GM15510 (cell line): ENCODE measurements around the gene IL17RA.

Experiments
- POLR2A ChIP-seq: IDR thresholded peaks from 3 replicates; pipeline ENCODE4 v1.6.1; 2011; ENCODE audit warnings: borderline replicate concordance; ENCODE audit not compliant: insufficient read length; ENCODE audit errors: extremely low read depth

Gene IL17RA

DNA sequence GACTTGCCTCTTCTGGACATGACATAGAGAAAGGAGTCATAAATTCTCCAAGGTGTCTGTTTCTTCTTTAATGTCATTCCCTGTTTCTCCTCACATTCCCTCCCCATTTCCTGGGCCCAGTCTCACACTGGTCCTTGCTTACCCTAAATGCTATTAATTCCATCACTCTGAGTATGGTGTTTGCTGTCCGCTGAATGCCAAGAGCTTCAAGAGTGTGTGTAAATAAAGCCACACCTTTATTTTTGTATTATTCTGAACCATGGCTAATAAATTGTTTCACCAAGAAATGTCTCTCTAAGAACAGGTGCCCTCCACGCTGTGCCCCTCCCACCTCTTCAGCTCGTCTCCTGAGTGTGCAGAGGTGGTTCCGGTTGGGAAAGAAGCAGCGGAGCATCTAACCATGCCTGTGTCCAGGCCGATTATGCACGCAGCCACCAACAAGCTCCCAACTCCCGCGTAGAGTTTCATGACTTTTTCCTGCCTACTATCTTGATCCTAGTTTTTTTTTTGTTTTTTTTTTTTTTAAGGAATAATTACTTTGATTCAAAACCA lies 27.8 kb downstream of the IL17RA start:
- TF ChIP-seq POLR2A, result no peak

DNA sequence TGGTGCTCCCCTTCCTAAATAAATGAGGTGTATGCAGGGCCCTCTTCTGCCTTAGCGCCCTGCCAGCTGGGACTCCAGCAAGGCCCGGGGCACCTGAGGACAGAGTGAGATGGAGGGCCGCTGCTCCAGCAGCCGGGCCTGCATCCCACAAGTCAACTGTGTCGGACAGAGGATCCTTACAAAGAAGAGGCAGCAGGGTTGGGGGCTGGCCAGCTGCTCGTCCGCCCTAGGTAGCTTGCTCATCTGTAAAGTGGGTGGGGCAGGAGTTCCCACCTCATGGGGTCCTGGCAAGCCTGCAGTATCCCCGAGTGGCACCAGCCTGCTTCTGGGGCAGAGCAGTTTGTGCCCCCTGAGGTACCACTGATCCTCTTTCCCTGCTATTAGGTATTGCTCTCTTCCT lies 28.8 kb downstream of the IL17RA start:
- TF ChIP-seq POLR2A, result no peak

DNA sequence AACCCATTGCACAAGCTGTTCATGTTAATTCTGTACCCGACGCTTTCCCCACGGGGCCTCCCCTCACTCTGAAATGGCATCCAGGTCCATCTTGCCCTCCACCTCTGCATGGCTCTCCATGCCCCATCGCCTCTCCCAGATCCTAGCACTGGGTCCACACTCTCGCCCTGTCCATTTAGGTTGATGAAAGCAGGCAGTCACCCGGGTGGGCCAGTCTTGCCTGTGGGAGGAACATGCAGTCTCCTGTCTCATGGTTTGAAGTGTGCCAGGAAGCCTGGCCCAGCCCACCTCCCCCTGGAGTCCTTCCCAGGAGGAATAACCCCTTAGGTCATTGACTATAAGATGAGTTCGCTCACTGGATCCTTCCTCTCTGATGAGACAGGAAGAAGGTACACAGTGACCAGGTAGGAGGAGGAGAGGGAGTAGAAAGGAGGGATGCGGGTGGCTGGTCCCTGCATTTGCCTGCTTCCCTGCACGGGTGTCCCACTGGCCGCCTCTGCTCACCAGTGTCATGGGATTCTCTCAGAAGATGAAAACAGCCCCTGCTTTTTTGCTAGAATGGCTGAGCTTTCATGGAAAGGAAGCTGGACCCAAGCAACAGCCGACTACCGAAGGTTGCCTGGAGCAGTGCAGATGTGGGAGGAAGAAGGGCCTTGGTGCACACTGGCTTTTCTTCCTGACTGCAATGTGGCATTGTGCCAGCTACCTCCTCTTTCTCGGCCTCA lies 29.5 kb downstream of the IL17RA start:
- TF ChIP-seq POLR2A, result no peak

DNA sequence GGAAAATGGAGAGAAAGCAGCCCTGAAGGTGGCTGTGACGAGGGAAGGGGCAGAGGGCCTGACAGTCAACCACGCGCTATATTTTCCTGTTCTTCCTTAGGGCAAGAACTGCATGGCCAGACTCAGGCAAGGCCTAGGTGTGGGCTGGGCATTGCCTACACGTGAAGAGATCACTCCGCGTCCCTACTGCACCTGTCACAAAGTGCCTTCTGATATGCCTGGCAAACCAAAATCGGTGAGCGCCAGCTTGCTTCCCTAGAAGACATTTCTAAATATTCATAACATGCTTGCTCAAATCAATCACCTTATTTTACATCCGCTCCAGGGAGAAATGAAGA lies 30.1 kb downstream of the IL17RA start:
- TF ChIP-seq POLR2A, result no peak

DNA sequence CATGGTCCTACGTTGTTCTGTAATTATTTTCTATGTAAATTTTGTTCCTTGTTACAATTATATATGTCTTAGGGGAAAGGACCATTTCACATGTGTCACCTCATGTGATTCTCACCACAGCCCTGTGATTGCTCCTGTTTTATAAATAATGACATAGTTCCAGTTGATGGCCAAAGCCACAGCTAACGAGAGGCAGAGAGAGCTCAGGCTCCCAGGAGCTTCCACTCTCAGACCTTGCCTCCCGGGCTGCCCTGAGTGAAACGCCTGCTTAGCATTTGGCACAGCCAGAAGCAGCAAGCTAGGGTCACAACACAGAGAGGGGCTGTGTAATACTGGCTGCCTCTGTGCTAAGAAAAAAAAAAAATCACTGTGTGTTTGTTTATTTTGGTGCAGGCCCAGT lies 30.4 kb downstream of the IL17RA start:
- no peak for TF ChIP-seq POLR2A

DNA sequence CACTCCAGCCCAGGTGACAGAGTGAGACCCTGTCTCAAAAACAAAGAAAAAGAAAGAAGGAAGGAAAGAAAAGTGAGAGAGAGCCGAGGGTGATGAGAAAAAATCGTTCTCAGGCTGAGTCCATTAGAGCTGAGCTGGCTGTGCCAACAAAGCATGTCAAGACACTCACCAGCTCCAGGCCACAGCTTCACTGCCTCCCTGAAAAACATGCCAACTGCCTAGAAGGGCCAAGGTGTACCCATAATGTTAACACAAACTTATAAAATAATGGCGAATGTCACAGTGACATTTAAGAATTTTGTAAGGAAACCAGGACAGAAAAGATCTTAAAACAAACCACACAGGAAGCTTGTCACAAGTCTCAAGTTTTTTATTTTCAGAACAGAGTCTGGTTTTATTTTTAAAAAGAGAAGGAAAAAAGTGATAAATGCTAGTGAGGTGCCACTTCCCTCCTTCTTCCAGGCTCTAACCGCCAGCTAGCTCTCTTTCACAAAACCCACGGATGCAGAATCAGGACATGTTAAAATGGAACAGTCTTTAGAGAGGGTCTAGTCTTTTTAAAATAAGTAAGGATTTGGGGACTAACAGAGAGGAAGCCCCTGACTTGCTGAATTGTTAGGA lies 31.3 kb downstream of the IL17RA start:
- no peak for TF ChIP-seq POLR2A

DNA sequence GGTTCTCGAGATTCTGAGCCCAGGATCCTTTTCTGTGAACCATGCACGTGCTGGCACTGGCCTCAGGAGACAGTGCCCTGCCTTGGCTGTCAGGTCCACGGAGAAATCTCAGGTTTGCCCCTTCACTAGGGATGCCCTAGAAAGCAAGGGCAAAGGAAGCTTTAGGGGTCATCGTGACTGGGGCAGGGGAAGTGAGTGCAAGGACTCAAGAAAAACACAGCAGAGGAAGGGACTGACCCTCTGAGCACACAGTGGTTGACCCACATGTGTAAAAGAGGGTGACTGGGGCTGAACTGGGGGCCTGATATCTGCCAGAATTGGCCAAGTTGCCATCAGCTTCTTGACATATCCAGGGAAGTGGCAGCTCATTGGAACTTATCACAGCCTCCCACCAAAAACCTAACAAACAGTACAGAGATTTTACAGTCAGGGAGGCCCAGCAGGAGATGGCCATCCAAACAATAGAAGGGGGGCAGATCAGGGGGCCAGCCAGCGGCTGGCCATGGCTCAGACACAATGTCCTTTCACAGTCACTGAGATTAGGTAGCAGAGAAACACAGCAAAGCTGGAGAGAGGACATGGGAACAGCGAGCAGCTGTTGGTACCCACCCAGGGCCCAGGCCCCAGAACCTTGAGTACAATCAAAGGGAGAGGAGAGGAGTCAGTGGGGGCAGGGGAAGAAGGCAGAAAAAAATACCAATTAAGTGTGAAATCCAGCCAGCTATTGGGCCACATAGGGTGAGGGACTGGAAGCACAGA lies 32.0 kb downstream of the IL17RA start:
- no peak for TF ChIP-seq POLR2A

DNA sequence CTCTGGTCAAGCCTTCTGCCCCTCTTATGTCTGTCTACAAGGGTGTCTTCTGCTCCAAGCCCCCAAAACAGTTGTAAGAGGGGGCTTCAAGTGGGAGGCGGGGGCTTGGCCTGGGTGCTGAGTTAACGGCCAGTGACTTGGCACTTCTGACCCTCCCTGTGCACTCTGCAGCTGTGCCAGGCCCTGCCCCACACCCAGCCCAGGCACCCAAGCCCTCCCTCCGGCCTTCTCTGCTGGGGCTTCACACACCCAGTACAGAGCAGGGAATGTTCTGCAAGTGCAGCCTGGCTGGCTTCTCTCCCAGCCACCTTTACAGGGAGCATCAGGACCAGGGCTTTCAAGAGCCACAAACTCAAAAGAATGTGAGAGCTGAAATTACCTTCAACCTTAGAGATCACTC lies 32.6 kb downstream of the IL17RA start:
- no peak for TF ChIP-seq POLR2A

DNA sequence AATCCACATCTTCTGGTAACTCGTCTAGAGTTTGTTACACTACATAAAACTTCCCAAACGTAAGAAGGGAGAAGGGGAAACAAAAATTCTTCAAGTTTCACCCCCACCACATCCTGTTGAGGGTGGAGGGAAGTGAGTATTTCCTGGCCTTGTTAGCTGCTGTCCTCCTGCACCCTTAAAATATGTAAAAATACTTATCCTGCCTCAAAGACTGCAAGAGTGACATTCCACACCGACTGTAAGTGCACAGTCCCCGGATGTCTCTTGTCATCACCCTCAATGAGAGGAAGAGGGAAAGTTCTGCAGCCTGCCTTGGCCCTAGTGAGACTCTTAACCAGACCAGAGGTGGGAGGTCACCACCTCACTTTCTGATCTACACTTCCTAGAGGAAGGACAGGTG lies 33.1 kb downstream of the IL17RA start:
- no peak for TF ChIP-seq POLR2A

DNA sequence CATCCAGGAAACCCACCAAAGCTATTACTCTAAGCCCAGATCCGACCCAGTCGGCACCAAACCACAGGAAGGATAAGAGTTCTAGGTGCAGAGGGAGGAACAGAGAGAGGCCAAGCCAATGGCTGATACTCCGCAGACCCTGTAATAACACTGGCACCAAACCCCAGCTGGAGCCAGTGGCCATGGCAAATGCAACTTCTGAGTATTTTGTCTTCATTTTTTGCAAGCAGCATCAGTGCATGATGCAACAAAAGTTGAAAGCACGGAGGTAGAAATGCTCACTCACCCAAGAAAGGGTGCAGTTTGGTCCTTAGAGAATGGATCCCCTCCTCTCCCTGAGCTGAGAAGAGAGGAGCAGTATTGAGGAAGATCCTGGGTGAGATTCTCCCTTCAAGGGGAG lies 33.5 kb downstream of the IL17RA start:
- no peak for TF ChIP-seq POLR2A

DNA sequence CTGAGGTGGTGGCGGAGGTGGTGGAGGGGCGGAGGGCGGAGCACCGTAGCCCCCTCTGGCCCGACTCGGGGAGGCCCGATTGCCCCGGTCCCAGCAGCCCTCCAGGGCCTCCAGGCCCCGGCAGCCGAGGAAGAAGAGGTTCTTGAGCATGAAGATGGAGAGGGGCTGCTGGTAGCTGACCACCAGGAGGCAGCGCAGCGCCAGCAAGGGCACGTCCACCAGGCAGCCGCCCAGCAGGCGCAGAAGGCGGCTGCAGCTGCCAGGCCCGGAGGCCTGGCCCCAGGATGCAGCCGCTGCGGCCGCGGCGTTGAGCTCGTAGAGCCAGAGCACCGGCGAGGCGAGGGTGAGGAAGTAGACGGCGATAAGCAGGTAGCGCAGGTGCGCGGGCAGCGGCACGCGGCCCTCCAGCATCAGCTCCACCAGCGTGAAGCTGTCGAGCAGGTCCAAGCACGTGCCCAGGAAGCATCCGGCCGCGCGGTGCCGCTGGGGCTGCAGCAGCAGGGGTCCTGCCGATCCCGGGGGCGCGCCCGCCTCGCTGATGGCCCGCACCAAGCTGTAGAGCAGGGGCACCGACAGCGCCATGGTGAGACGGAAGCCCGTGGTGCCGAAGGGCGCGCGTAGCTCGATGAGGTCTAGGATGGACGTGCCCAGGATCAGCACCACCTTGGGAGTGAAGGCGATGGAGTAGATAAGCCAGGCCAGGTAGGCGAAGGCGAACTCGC lies 34.8 kb downstream of the IL17RA start:
- TF ChIP-seq POLR2A, result no peak

DNA sequence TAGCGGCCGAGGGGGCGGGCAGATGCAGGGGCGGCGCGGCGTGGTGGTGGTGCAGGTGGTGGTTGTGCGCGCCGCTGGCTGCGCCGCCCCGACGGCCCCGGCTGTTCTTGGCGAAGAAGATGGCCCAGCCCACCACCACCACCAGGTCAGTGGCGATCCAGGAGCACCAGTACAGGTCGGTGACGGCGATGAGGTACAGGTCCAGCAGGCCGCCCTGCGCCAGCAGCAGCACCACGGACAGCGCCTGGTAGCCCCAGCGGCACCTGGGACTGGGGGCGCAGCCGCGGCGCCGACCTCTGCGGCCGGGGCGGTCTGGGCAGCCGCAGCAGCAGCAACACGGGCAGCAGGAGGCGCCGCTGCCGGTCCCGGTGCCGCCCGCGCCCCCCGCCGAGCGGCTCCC lies 35.5 kb downstream of the IL17RA start:
- no peak for TF ChIP-seq POLR2A

DNA sequence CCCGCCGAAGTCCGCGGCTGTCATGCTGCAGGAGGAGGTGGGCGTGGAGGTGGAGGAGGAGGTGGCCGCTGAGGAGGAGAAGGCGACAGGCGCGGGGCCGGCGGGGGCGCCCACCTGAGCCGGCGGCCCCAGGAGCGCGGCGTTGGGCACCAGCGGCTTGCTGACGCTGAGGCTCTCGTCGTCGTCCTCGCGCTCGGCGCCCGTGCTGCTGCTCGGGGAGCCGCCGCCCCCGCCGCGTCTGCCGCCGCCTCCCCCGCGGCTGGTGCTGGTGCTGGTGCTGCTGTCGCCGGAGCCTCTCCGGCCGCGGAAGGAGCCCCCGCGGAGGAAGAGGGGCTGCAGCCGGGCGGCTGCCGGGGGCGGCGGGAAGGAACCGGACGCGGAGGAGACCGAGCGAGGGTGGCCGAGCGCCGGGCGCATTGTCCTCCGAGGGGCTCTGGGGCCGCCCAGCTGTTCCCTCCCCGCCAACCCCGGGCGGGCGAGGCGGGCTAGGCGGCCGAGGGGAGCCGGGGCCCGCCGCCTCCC lies 36.0 kb downstream of the IL17RA start:
- TF ChIP-seq POLR2A, result no peak

DNA sequence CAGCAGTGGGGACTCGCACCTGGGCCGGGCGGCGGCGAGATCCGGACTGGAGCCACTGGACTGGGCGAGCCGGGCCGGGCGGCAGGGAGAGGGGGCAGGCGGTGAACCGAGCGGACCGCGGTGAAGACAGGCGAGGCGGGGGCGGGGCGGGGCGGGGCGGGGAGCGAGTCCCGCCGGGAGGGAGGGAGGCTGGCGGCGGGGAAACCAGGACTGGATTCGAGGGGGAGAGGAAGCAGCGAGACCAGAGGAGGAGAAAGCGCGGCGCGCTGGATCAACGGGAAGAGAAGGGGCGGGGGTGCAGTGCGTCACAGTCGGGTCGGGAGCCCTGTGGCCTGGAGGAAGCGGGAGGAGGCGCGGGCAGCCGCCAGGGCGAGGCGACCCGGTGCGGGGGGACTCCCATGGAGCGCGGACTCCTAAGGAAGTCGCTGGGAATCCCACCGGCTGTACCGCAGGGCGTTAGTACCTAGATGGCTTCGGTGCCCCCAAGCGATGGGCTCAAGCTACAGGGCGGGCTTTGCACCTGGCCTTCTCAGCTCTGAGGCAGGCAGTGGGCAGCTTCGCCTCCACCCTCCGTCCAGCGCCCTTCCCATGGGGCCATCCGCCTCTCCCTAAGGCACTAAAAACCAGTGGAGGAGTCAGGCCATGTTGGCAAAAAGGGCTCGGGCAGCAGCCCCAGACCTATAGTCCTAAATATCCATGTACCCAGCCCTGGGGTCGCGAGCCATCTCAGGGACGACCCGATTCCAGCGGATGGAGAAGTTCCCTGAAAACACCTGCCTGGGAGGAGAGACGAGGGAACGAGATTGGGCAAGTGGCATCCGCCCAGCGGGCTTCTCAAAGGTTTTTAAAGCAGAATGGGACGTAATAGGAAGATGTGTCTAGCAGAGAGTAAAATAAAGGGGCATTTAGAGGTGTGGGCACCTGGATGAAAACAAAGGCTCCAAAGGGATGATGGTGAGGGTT lies 36.7 kb downstream of the IL17RA start, which contains the start of gene TMEM121B:
Gene TMEM121B, minus strand, starts transcription at position 128 of the 963 bp plus-strand sequence. CDS start 233 bp downstream, outside the sequence.
- no peak for TF ChIP-seq POLR2A

DNA sequence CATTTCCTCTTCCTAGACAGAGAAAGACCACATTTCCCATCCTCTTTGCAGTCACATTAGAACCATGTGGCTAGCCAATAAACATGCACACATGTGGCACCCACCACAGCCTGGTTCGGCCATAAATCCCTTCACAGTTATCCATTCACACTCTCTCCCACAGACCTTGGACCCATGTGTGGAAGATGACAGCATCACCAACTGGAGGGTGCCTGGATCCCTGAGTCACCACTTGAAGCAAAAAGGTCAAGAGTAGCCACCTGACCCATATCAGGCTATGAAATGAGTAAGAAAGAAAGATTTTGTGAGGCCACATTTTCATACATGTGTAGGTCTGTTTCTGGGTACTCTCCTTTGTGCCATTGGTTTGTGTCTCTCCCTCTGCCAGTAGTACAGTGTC lies 45.4 kb downstream of the IL17RA start:
- no peak for TF ChIP-seq POLR2A
